ENCODE results near the gene GALK2. TPM values are rescaled to one million over a fixed set of nuclear protein-coding genes. Genes with fewer than 3 reads are reported as not detected.
"Not testable (repeated sequence)": the region's sequence is repeated elsewhere in the genome, so short reads cannot be mapped to it uniquely, and the experiment has no call there.

GALK2 gene
- total and polyA plus RNA-seq, 8 donors, result 9.3 to 28.0 (median 16.6) TPM

- no peak for TF ChIP-seq CTCF (IDR thresholded peaks at IDR 0.05)
- Histone ChIP-seq H3K9me3 (no peaks in the 10 kb centered on the region), H3K4me3 (no peak overlapping the region), H3K36me3 (peaks cover 0 to 6% (median 0%) of the 10 kb centered on the region in 3 donors), H3K4me1 (no peaks in the 10 kb centered on the region), H3K27ac (no peak overlapping the region), H3K27me3 (no peaks in the 10 kb centered on the region)
- FAIRE-seq (no peak), ATAC-seq (no peak), DNase-seq (no peak)
- intact Hi-C loops (cut with DNase I), result no loop called here
Observed at GRCh38 chr15:49330166-49330565, 160.1 kb downstream of the GALK2 start.

GRCh38 chr15:49331442-49331841, 161.4 kb downstream of the GALK2 start:
- FAIRE-seq (no peak), ATAC-seq (no peak), DNase-seq (no peak)
- Histone ChIP-seq H3K4me3 (no peak overlapping the region), H3K4me1 (no peaks in the 10 kb centered on the region), H3K27me3 (no peaks in the 10 kb centered on the region), H3K27ac (no peak overlapping the region), H3K36me3 (peaks cover 0 to 6% (median 0%) of the 10 kb centered on the region in 3 donors), H3K9me3 (no peaks in the 10 kb centered on the region)
- intact Hi-C loops (cut with DNase I), result no loop called here
- TF ChIP-seq CTCF (IDR thresholded peaks at IDR 0.05), result no peak

GRCh38 chr15:49331951-49332350, 161.9 kb downstream of the GALK2 start:
- DNase-seq (no peak), FAIRE-seq (no peak), ATAC-seq (no peak)
- Histone ChIP-seq H3K27ac (no peak overlapping the region), H3K27me3 (no peaks in the 10 kb centered on the region), H3K9me3 (no peaks in the 10 kb centered on the region), H3K36me3 (peaks cover 0 to 6% (median 0%) of the 10 kb centered on the region in 3 donors), H3K4me1 (no peaks in the 10 kb centered on the region), H3K4me3 (no peak overlapping the region)
- TF ChIP-seq CTCF (IDR thresholded peaks at IDR 0.05), result no peak
- intact Hi-C loops (cut with DNase I), result no loop called here
- 92 to 97% methylated on average over 3 of the region's 3 CpGs for WGBS, 2 donors

GRCh38 chr15:49339656-49340055, 169.6 kb downstream of the GALK2 start:
- Histone ChIP-seq H3K4me3 (no peak overlapping the region), H3K27me3 (no peaks in the 10 kb centered on the region), H3K27ac (no peak overlapping the region), H3K9me3 (no peaks in the 10 kb centered on the region), H3K36me3 (no peaks in the 10 kb centered on the region), H3K4me1 (no peaks in the 10 kb centered on the region)
- no peak for TF ChIP-seq CTCF (IDR thresholded peaks at IDR 0.05)
- DNase-seq, result no peak
- intact Hi-C loops (cut with DNase I), result no loop called here
- WGBS, 2 donors, result 76 to 83% methylated on average over 10 of the region's 10 CpGs
- no peak for ATAC-seq
- FAIRE-seq, result no peak

GRCh38 chr15:49343546-49343945, 173.5 kb downstream of the GALK2 start:
- Histone ChIP-seq H3K27ac (no peak overlapping the region), H3K9me3 (no peaks in the 10 kb centered on the region), H3K4me1 (no peaks in the 10 kb centered on the region), H3K36me3 (no peaks in the 10 kb centered on the region), H3K27me3 (no peaks in the 10 kb centered on the region), H3K4me3 (no peak overlapping the region)
- intact Hi-C loops (cut with DNase I), result no loop called here
- DNase-seq, result no peak
- no peak for TF ChIP-seq CTCF (IDR thresholded peaks at IDR 0.05)
- FAIRE-seq, result no peak
- no peak for ATAC-seq

- DNase-seq; H3K4me3 ChIP-seq; H3K4me1 ChIP-seq; H3K27me3 ChIP-seq; intact Hi-C loops (cut with DNase I); ATAC-seq; H3K27ac ChIP-seq; H3K9me3 ChIP-seq; FAIRE-seq; H3K36me3 ChIP-seq: not testable (repeated sequence)
- WGBS, 2 donors, result 89 to 91% methylated on average over 17 of the region's 17 CpGs
Observed at GRCh38 chr15:49354439-49354838, 184.4 kb downstream of the GALK2 start.

All from pancreas (tissue), 10 donors.